ENCODE results near the gene RSL1D1. TPM values are rescaled to one million over a fixed set of nuclear protein-coding genes. Genes with fewer than 3 reads are reported as not detected.

RSL1D1 gene
- total RNA-seq, 1 donor from 2014 or later: 209 TPM

DNA sequence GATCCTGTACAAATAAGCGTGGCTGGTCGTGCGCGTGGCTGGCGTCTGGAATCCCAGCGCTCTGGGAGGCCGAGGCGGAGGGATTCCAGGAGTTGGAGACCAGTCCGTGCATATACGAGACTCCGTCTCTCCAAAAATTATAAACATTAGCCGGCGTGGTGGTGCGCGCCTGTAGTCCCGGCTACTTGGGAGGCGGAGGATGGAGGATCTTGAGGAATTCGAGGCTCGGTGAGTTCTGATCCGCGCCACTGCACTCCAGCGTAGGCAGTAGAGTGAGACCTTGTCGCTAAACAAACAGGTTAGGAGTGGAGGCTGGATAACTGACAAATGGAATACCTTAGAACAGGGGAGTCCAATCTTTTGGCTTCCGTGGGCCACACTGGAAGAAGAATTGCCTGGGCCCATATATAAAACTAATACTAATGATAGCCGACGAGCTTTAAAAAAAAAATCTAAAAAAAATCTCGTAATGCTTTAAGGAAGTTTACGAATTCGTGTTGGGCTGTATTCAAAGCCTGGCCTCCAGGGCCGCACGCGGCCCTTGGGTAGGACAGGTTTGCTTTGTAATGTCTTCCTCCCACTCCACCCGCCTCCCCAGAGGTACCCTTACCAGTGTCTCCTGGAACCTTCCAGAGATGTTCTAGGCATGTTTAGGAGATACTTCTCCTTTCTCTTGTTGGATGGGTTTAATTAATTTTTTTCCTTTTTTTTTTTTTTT is 909 bp upstream of the RSL1D1 start:
- TF ChIP-seq, protein P1, sequence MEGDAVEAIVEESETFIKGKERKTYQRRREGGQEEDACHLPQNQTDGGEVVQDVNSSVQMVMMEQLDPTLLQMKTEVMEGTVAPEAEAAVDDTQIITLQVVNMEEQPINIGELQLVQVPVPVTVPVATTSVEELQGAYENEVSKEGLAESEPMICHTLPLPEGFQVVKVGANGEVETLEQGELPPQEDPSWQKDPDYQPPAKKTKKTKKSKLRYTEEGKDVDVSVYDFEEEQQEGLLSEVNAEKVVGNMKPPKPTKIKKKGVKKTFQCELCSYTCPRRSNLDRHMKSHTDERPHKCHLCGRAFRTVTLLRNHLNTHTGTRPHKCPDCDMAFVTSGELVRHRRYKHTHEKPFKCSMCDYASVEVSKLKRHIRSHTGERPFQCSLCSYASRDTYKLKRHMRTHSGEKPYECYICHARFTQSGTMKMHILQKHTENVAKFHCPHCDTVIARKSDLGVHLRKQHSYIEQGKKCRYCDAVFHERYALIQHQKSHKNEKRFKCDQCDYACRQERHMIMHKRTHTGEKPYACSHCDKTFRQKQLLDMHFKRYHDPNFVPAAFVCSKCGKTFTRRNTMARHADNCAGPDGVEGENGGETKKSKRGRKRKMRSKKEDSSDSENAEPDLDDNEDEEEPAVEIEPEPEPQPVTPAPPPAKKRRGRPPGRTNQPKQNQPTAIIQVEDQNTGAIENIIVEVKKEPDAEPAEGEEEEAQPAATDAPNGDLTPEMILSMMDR (IDR thresholded peaks at IDR 0.05; ENCODE audit: insufficient read depth, low read depth, low read length): no peak
- no peak for TF ChIP-seq EZH2 (IDR thresholded peaks at IDR 0.05; ENCODE audit: insufficient read depth, low read length)
- Mint-ChIP-seq H3K27ac (ENCODE audit: unreplicated experiment) (peak overlapping the region; percentile 75), H3K36me3 (ENCODE audit: low read depth, unreplicated experiment) (peaks cover 8% of the 10 kb centered on the region), H3K4me3 (ENCODE audit: unreplicated experiment) (peak overlapping the region; percentile 97), H3K4me1 (ENCODE audit: low read depth, unreplicated experiment) (peaks cover 25% of the 10 kb centered on the region), H3K9me3 (ENCODE audit: unreplicated experiment) (no peaks in the 10 kb centered on the region), H3K27me3 (ENCODE audit: low read depth, unreplicated experiment) (no peaks in the 10 kb centered on the region)
- H3K4me1 ChIP-seq (ENCODE audit: insufficient read depth, low read length): peaks cover 18% of the 10 kb centered on the region
- DNase-seq (ENCODE audit: low read depth) (peak; percentile 35), FAIRE-seq (no peak)
- no peaks in the 10 kb centered on the region for H3K9me3 ChIP-seq (ENCODE audit: insufficient read depth, low read depth, low read length)
- no peaks in the 10 kb centered on the region for H3K27me3 ChIP-seq (ENCODE audit: insufficient read depth, low read length)
- peaks cover 28% of the 10 kb centered on the region for H3K36me3 ChIP-seq (ENCODE audit: insufficient read depth, low read length)
- H3K9ac ChIP-seq (ENCODE audit: low read length): peak overlapping the region; percentile 99
- H3K27ac ChIP-seq (ENCODE audit: low read depth, low read length): peak overlapping the region; percentile 86
- H2AFZ ChIP-seq (ENCODE audit: low read depth, low read length): peak overlapping the region; percentile 99
- peaks cover 58% of the 10 kb centered on the region for H4K20me1 ChIP-seq (ENCODE audit: insufficient read depth, low read length)
- peak overlapping the region; percentile 95 for H3K4me2 ChIP-seq (ENCODE audit: low read length)
- peaks cover 94% of the 10 kb centered on the region for H3K79me2 ChIP-seq (ENCODE audit: insufficient read depth, low read length)
- peak overlapping the region; percentile 99 for H3K4me3 ChIP-seq (ENCODE audit: insufficient read depth, low read depth, low read length)

DNA sequence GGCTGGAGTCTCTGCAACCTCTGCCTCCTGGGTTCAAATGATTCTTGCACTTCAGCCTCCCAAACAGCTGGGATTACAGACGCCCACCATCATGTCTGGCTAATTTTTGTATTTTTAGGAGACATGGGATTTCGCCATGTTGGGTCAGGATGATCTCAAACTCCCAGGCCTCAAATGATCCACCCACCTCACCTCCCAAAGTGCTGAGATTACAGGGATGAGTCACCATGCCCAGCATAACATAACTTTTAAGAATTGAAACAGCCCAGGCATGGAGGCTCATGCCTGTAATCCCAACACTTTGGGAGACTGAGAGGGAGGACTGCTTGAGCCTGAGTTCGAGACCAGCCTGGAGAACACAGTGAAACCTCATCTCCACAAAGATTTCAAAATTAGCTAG is 2.5 kb downstream of the RSL1D1 start:
- H3K4me3 Mint-ChIP-seq (ENCODE audit: unreplicated experiment): peak overlapping the region; percentile 78
- peaks cover 94% of the 10 kb centered on the region for H3K79me2 ChIP-seq (ENCODE audit: insufficient read depth, low read length)
- peaks cover 58% of the 10 kb centered on the region for H3K36me3 ChIP-seq (ENCODE audit: insufficient read depth, low read length)
- H3K36me3 Mint-ChIP-seq (ENCODE audit: low read depth, unreplicated experiment): peaks cover 18% of the 10 kb centered on the region
- no peaks in the 10 kb centered on the region for H3K9me3 Mint-ChIP-seq (ENCODE audit: unreplicated experiment)
- H3K9me3 ChIP-seq (ENCODE audit: insufficient read depth, low read depth, low read length): no peaks in the 10 kb centered on the region
- peaks cover 64% of the 10 kb centered on the region for H4K20me1 ChIP-seq (ENCODE audit: insufficient read depth, low read length)
- H3K4me3 ChIP-seq (ENCODE audit: insufficient read depth, low read depth, low read length): no peak overlapping the region
- no peaks in the 10 kb centered on the region for H3K27me3 ChIP-seq (ENCODE audit: insufficient read depth, low read length)
- DNase-seq (ENCODE audit: low read depth): peak; percentile 28
- no peak for TF ChIP-seq EZH2 (IDR thresholded peaks at IDR 0.05; ENCODE audit: insufficient read depth, low read length)
- TF ChIP-seq, protein P1 (IDR thresholded peaks at IDR 0.05; ENCODE audit: insufficient read depth, low read depth, low read length): no peak
- no peak overlapping the region for H3K27ac ChIP-seq (ENCODE audit: low read depth, low read length)
- H2AFZ ChIP-seq (ENCODE audit: low read depth, low read length): no peak overlapping the region
- H3K4me1 Mint-ChIP-seq (ENCODE audit: low read depth, unreplicated experiment): peaks cover 16% of the 10 kb centered on the region
- no peak overlapping the region for H3K9ac ChIP-seq (ENCODE audit: low read length)
- peak overlapping the region; percentile 38 for H3K4me2 ChIP-seq (ENCODE audit: low read length)
- H3K27me3 Mint-ChIP-seq (ENCODE audit: low read depth, unreplicated experiment): no peaks in the 10 kb centered on the region
- H3K4me1 ChIP-seq (ENCODE audit: insufficient read depth, low read length): peaks cover 14% of the 10 kb centered on the region
- no peak for FAIRE-seq
- peak overlapping the region; percentile 19 for H3K27ac Mint-ChIP-seq (ENCODE audit: unreplicated experiment)

DNA sequence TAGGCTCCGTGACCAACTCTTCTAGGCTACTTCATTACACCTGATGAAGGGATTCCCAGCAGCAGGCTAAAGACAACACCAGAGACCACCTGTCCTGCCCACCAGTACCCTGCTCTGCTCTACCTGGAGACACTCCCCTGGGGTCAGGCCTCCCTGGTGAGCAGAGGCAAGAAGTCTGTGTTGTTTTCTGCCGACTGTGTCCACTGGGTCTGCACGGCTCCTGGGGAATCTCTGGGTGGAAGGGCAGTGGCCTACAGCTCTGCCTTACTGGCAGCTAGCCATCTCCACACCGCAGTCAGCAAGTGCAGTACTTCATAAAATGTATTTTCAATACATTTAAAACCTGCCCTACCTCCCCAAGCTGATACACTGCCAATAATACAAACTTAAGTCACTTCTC is 6.8 kb downstream of the RSL1D1 start:
- H3K4me3 Mint-ChIP-seq (ENCODE audit: unreplicated experiment): no peak overlapping the region

More for the DNA sequence above, 6.8 kb downstream of the RSL1D1 start:
- H3K4me3 ChIP-seq (ENCODE audit: insufficient read depth, low read depth, low read length): no peak overlapping the region
- Mint-ChIP-seq H3K4me1 (ENCODE audit: low read depth, unreplicated experiment) (peaks cover 8% of the 10 kb centered on the region), H3K36me3 (ENCODE audit: low read depth, unreplicated experiment) (peaks cover 24% of the 10 kb centered on the region), H3K27ac (ENCODE audit: unreplicated experiment) (no peak overlapping the region), H3K27me3 (ENCODE audit: low read depth, unreplicated experiment) (no peaks in the 10 kb centered on the region), H3K9me3 (ENCODE audit: unreplicated experiment) (no peaks in the 10 kb centered on the region)
- H2AFZ ChIP-seq (ENCODE audit: low read depth, low read length): no peak overlapping the region
- no peak for DNase-seq (ENCODE audit: low read depth)
- no peaks in the 10 kb centered on the region for H3K9me3 ChIP-seq (ENCODE audit: insufficient read depth, low read depth, low read length)
- H4K20me1 ChIP-seq (ENCODE audit: insufficient read depth, low read length): peaks cover 54% of the 10 kb centered on the region
- no peak for FAIRE-seq
- no peak overlapping the region for H3K27ac ChIP-seq (ENCODE audit: low read depth, low read length)
- peaks cover 87% of the 10 kb centered on the region for H3K36me3 ChIP-seq (ENCODE audit: insufficient read depth, low read length)
- H3K4me1 ChIP-seq (ENCODE audit: insufficient read depth, low read length): peaks cover 5% of the 10 kb centered on the region
- H3K4me2 ChIP-seq (ENCODE audit: low read length): no peak overlapping the region
- no peaks in the 10 kb centered on the region for H3K27me3 ChIP-seq (ENCODE audit: insufficient read depth, low read length)
- peaks cover 62% of the 10 kb centered on the region for H3K79me2 ChIP-seq (ENCODE audit: insufficient read depth, low read length)
- TF ChIP-seq EZH2 (IDR thresholded peaks at IDR 0.05; ENCODE audit: insufficient read depth, low read length): no peak
- TF ChIP-seq, protein P1 (IDR thresholded peaks at IDR 0.05; ENCODE audit: insufficient read depth, low read depth, low read length): no peak
- H3K9ac ChIP-seq (ENCODE audit: low read length): no peak overlapping the region
